Right hindlimb (tissue), 1 donor: ENCODE measurements around the gene TNIP2.
"Not testable (repeated sequence)": the region's sequence is repeated elsewhere in the genome, so short reads cannot be mapped to it uniquely, and the experiment has no call there.

Source experiments
- DNase-seq: peaks from one replicate; pipeline ENCODE4 v3.0.0-alpha.2; 2018

TNIP2 gene

DNA sequence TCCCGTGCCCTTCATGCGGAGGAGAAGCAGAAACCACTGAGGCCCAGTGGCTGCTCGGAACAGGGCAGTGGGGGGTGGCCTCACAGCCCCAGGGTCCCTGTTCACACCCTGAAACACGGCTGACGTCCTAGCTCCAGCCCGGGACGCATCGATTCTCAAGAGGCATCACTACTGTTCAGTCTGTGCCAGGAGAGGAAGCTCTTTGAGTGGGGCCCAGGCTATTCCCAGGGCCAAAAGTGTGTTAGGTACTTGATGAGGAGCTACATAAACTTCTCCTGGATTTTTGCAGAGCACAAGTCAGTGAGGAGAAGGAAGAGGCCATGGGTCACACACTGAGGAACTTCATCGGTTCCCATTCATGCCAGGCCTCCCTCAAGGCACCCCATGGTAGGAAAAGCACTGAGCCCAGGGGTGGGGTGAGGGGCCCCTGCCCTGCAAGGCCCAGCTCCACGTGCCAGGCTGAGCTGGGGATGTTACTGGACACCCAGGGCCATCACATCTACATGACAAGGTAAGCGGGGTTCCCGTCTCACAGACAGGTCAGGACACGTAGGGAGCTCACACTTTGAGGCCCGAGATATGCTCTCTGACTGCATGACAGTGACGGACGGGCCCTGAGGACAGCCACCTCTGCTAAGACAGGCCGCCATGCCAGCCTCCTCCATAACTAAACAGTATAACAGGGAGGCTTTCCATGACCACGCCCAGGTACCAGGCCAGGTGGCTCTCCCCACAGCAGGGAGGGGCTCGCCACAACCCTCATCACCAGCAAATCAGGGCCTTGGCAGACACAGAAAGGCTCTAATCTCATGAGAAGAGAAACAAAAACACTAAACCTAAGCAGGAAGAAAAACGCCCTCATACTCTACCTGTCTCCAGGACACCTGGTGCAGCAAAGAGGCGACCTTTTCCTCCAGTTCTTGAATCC, 12.4 kb downstream of the TNIP2 start:
- no peak for DNase-seq

DNA sequence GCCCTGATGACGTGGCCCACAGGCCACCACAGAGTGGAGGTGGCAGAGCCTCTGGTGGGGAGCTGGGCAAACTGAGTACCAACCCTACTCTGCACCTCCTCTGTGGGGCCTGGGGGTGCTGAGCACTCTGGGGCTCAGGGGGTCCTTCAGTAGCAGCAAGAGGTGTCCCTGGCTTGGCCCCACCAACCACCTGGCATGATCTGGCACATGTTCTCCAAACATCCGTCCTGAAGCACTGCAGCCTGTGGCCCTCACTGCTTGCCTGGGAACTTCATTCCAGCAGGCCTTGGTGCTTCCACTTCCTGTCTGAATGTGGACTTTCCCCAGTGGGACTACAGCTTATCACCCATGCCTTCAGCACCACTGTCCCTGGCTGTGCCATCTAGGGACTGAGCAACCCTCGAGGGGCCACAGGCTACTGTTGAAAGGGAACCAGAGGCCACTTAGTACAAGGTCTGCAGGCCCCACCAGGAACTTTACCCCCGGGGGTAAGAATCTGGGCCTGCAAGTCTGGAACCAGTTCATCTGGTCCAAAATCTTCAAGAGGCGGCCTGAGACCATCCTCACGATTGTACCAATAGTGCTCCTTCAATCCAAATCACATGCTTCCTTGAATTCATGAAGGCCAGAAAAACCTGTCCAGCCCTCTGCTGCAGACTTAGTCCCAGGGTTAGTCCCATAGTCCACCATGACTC, 13.2 kb downstream of the TNIP2 start:
- DNase-seq: no peak

DNA sequence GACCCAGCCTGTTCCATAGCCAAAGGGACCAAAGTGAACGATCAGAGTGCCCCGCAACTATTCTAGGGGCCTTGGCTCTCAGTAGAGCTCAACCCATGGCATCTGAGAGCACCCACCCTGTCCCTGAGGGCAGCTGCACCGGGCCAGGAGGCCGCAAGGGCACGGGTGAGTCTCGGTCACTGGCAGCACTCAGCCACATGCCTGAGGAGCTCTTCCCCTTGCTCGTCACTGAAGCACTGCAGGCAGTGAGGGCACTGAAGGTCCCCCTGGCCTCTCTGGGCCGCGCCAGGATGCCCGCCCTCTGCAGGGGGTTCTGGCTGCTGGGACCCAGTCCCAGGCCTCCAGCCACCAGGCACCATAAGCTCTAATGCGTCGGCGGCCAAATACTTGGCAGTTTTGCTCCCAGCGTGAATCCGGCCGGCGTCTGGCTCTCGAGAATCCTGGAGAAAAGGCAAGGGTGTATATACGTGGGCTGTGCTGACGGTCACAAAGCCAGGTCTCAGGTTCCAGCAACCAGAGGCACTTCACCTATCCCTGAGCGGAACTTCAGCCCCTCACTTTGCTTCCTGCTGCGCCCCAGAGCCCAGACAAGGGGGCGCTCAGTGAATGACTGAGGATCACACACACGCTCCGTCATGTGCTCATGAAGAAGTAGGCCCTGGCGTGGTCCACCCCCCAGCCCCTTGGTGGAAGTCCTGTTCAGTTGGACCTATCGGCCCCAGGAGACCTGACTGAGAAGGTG, 13.9 kb downstream of the TNIP2 start:
- no peak for DNase-seq

DNA sequence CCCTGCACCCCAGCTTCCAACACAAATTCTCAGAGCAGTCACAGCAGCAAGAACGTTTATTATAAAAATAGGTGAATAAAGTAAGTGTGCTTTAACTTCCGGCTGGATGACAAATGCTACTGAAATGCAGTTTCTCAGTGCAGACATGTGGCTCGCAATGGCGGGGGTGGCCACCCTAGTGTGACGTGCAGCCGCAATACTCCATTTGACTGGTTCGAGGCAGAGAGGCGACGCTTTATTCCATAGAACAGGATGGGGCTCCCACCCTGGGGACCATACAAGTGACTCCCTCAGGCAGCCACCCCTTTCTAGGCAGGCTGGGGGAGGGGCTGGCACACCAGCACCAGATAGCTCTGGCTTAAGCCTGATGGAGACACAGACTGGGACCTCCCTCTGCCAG, 14.5 kb downstream of the TNIP2 start:
- no peak for DNase-seq

DNA sequence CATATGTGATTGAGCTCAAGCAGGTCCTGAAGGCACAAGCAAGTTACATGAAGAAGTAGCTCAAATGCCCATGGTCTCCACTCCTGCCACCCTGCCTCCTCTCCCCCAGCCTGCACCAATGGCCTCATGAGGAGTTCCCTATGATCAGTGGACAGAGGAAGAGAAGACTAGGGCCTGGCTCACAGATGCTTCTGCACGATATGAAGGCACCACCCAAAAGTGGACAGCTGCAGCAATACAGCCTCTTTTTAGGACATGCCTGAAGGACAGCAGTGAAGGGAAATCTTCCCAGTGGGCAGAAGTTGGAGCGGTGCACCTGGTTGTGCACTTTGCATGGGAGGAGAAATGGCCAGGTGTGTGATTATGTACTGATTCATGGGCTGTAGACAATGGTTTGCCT, 17.8 kb downstream of the TNIP2 start:
- not testable (repeated sequence) for DNase-seq

DNA sequence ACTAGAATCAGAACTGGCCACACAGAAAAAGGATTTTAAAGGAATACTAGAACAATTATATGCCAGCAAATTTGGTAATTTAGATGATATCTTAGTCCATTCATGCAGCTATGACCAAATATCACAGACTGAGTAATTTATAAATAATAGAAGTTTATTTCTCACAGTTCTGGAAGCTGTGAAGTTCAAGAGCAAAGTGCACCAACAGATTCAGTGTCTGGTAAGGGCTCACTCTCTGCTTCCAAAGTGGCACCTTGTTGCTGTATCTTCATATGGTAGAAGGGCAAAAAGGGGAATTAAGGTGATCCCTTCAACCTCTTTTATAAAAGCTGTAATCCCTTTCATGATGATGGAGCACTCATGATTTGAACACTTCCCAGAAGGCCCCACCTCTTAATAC, 20.3 kb downstream of the TNIP2 start:
- no peak for DNase-seq

DNA sequence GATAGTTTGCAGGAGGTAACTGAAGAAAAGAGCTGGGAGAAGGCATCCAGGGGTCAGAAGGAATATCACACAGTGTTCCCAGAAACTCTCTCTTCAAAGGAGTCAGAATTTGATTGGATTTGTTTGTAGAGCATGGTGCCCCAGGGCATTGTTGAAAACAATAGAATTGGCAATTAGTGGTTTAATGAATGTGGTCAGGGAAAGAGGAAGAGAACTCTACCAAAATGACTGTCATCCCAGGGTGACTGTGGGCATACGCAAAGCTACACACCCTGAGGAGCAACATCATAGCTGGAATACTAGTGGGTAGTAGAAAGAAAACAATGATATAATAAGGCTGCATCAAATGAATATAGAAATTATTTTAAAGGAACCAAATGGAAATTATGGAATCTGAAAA, 21.5 kb downstream of the TNIP2 start:
- DNase-seq: no peak

DNA sequence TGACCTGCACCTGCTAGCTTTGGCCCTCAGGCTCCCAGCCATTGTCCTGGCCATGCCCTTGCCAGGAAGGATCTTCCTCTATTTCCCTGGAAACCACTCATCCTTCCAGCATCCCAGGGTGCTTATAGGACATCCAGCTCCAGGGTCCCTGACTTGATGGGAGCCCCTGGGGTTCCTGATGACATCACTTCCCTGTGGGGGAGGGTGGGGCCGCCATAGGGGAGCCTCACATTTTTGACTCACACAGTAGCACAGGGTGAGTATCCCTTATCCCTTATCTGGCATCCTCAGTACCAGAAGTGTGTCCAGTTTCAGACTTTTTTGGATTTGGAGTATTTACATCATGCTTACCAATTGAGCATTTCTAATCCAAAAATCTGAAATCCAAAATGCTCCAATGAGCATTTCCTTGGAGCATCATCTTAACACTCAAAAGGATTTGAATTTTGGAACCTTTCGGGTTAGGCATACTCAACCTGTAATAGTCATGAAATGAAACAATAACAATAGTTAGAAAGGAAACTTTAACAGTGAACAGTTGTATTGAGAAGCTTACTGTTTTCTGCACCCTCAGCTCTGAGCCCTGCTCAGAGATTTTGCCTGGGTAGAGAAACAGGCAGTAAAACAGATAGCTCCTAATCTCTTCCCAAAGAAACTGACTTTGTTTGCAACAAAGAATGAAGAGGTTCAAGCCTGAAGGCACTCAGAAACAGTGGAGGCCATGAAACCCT, 22.1 kb downstream of the TNIP2 start:
- DNase-seq: no peak

DNA sequence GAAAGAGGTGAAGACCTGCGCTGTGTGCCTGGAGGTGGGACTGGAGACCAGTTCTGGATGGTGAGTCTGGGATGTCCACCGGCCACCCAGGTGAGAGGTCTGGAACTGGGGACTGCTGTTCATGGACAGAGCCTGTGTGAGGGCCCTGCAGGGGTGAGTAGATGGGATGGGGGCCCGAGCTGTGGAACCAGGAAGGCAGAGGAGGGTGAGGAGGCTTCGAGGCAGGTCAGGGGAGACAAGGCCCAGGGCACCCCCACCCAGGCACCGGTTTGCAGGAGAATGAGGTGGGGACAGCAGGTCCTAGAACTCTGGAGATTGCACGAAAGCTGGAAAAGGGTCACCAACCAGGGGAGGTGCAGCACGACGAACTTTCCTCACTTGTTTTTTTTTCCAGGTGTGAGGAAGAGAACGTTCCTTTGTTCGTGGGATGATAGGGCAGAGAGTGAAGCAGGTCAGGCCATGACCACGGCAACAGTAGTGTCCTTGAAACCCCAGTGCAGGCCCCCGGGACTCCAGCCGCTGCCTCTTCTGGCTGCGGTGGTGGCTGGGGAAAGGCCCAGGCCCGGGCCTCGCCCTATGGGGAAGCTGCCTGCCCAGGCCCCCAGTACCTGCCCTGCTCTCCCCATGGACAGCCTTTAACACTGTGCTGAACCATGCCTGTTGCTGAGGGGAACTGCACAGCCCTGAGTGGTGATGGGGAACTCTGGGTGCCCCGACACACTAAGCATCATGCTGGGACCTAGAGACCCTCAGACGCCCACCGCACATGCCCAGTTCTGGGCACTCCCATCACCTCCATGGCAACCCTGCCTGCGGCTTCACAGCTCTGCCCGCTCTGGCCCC, 22.9 kb downstream of the TNIP2 start:
- DNase-seq: no peak

DNA sequence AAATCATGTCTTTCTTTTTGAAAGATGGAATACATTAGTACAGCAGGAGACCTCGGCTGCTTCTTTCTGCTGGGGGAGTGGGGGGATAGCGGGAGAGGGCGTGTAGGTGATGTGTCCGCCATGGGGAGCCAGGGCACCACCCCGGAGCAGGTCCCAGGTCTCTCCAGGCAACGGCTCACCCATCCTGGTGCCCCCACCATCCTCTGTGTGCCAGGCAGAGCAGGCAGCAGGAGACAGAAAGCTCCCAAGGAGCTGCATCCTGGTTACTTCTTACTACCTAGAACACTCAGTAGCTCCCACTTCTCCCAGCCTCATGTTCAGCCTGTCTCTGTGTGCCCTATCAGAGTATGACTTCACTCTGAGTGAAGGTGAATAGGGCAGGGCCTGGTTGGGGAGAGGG, 23.6 kb downstream of the TNIP2 start:
- DNase-seq: no peak

DNA sequence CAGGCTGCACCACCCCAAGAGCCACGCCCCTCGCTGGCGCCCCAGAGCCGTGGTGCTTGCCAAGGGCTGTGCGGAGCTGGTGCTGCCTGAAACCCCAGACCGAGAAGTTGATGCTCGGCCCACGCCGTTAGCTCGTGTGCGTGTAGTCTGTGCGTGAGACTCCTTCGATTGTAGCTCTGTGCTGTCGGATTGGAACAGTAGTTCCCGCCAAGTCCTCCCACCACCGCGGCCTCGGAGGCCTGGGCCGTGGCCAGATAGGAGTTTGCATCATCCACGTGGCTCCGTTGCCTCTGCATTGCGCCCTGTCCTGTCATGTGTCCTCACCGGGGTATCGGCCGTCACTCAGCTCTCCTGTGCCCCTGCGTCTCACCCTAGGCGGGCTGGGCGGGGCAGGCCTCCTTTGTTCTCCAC, 24.2 kb downstream of the TNIP2 start:
- DNase-seq: no peak

DNA sequence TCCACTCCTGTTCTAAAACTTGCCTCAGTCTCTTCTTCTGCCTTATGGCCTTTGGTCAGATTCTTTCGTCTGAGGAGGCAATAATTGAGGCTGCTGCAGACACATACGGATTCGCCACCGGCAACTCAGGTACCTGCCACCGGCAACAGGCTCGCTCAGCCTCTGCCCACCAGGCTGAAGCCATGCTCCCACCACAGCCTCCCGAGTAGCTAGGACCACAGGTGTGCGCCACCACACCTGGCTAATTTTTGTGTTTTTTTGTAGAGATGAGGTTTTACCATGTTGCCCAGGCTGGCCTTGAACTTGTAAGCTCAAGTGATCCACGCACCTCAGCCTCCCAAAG, 26.6 kb downstream of the TNIP2 start:
- no peak for DNase-seq

DNA sequence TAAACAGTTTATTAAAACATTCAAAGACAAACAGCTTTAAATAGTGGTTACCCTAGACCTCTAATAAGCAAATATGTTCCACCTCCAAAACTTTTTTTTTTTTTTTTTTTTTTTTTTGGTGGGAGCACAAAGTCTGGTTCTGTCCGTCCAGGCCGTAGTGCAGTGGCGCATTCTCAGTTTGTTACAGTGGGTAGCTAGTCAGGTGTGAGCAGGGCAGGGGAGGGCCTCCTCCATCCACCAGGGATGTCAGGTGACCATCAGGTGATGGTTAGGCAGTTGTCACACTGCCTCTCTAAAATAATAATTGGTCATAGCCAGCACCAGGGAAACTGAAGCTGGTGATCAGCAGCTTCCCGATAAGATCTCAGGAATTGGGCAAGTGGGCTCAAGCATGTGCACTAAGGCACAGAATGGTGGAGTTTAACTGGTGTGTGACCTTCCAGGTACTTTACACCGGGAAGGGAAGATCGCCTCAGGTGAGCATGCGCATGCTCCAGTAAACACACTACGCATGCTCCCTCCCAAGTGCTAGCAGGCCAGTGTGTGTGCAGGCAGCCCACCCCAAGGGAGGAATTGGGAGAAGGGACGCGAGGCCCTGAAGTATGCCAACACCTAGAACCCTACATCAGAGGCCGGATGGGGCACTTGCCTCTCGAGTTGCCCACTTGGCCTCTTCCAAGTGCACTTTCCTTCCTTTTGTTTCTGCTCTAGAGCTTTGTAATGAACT, 27.2 kb downstream of the TNIP2 start:
- no peak for DNase-seq

DNA sequence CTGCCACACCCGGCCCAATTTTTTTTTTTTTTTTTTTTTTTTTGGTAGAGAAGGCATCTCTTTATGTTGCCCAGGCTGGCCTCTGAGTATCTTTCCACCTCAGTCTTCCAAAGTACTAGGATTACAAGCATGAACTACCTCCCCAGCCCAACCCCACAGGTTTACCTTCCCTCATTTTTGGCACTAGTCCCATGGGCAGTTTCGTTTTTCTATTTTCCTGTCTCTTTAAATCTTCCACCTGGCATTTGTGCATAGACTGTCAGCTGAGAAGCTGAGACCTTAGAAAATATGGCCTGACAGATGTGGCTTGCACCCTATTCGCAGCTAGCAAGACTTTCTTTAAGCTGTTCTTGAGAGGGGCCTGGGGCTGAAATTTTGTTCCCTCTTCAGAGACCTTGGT, 27.9 kb downstream of the TNIP2 start:
- no peak for DNase-seq

DNA sequence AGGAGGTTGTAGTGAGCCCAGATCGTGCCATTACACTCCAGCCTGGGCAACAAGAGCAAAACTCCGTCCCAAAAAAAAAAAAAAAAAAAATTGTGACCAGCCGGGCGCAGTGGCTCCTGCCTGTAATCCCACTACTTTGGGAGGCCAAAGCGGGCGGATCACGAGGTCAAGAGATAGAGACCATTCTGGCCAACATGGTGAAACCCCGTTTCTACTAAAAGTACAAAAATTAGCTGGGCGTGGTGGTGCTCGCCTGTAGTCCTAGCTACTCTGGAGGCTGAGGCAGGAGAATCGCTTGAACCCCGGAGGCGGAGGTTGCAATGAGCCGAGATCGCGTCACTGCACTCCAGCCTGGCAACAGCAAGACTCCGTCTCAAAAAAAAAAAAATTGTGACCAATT, 29.3 kb downstream of the TNIP2 start:
- not testable (repeated sequence) for DNase-seq

DNA sequence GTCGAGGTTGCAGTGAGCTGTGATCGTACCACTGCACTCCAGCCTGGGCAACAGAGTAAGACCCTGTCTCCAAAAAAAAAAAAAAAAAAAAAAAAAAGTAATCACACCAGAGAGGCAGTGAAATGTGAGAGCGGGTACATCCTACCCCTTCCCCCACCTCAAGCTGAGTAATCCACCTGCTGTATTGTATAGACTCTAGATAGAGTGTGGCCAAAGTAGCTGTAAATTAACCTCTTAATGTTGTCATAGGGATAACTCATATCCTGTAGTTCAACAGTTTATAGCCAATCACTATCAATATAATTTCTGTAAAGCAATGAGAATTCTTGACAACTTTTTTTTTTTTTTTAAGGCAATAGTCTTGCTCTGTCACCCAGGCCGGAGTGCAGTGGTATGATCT, 30.8 kb downstream of the TNIP2 start:
- no peak for DNase-seq

DNA sequence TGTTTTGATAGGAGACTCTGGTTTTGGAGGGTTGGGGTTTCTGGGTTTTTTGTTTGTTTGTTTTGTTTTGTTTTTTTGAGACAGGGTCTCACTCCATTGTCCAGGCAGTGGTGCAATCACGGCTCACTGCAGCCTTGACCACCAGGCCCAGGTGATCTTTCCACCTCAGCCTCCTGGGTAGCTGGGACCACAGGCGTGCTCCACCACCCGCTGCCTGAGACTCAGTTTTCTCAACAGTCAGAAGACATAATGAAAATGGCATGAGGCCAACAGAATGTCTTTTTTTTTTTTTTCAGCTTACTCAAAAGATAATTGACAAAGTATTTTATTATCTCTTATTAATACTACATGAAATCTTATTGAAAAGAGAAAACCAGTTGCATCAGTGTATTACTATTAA, 32.4 kb downstream of the TNIP2 start:
- DNase-seq: no peak

DNA sequence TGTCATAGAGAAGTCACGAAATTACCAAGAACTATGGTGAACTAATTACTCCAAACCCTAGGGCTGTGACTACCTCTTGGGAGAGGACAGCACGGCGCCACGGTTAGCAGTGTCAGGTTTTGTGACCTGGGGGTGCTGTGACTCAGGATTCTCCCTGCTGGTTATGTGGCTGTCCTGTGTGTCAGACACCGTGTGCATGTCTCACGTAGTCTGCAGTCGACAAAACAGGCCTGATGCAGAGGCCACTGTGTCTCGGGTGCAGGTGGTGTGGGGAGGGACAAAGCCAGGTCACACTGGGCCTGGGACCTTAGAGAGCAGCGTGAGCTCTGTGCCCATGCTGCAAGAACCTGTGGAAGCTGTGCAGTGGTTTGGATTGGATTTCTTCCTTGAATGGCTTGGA, 34.1 kb downstream of the TNIP2 start:
- no peak for DNase-seq

DNA sequence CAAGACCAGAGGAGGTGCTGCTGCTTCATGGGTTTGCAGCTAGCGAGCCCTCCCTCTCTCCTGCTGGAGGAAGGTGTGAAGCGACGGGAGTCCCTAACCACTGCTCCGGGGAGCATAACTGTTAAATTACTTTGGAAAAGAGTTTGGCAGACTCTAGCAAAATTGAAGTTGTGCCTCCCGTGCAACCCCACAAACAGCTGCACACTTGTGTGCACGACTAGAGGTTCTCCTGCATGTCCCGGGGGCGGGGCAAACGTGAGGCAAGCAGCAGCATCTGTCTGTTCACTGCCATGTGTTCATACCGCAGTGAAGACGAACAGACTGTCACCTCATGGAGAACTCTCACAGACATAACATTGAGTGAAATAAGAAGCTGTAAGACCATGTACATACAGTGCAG, 34.5 kb downstream of the TNIP2 start:
- no peak for DNase-seq

DNA sequence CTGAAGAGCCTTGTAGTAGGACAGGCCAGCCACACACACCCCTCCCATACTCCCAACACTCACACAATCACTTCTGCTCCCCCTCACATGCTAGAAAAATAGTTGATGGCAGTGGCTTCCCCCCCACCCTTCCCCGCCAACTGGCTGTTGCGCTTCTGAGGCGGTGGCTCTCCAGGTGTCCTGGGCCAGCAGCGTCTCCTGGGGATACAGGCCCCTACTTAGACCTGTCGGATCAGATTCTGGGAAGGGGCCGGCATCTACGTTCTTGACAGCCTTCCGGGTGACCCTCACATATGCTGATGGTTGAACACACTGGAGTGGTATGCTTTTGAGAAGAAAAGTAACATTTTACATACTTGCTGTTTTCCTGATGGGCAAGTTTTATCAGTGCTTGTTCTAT, 39.9 kb downstream of the TNIP2 start:
- DNase-seq: no peak

DNA sequence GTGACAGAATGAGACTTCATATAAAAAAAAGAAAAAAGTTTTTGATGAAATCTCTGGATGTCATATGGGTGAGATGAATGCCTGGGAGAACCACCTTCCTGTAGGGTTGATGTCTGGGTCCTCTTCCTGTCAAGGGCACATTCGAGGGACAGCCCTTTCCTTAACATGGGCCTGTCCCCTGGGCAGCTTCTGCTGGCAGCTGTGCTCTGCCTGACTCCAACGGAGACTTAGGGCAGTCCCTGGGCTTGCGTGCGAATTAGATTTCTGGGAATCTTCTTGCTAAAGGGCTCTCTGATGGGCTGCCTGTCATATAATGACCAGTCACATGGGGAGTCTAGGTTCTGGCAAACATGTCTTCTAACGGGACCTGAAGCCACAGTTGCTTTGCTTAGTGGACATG, 40.7 kb downstream of the TNIP2 start:
- no peak for DNase-seq
